Measurements from ENCODE around the gene MYL6. TPM values are rescaled to one million over a fixed set of nuclear protein-coding genes. Genes with fewer than 3 reads are reported as not detected.

The MYL6 gene
- total and polyA plus RNA-seq, 10 of the 15 experiments (the other 5 are each of a cell fraction or from before 2014, with no cell fraction given), result 1,000 to 4,116 (median 1,828) TPM

DNA sequence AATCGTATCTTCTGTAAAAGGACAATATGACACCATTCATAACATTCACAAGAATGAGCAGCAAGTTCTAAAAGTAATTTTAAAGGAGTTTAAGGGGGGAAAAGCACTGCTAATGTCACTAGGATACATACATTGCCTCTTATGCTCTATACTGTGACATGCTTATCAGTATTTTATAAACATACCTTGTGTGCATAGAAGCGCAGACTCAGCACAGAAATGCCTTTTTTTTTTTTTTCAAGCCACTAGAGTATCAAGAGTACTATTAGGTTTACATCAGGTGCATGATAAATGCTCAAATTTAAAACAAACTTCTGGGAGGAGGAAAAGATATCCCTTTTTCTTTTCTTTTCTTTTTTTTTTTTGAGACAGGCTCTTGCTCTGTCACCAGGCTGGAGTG, 44.7 kb downstream of the MYL6 start:
- ChIA-PET SMC1A (ENCODE audit: uncharacterized antibody, unreplicated experiment) (no interaction called here), POLR2A (interaction anchor here (2.2 kb wide), 1 partner anchor 19 kb away, joined by 8 read pairs; the partner anchor contains the start of gene RNF41), CTCF (interaction anchor here (1.1 to 1.9 kb wide), 3 partner anchors 11 to 261 kb away, joined by 3 to 11 read pairs (median 5); no protein-coding TSS in a partner anchor), RAD21 (ENCODE audit: unreplicated experiment) (interaction anchor here (1.3 to 1.7 kb wide), 2 partner anchors 19 to 75 kb away, joined by 5 read pairs; partner anchors contain the start of genes ESYT1 and RNF41)
- TF ChIP-seq BRCA1 (IDR thresholded peaks at IDR 0.05; ENCODE audit: low read depth, low read length), result no peak
- TF ChIP-seq PML (IDR thresholded peaks at IDR 0.05; ENCODE audit: low read length), result no peak
- TF ChIP-seq, protein P1, sequence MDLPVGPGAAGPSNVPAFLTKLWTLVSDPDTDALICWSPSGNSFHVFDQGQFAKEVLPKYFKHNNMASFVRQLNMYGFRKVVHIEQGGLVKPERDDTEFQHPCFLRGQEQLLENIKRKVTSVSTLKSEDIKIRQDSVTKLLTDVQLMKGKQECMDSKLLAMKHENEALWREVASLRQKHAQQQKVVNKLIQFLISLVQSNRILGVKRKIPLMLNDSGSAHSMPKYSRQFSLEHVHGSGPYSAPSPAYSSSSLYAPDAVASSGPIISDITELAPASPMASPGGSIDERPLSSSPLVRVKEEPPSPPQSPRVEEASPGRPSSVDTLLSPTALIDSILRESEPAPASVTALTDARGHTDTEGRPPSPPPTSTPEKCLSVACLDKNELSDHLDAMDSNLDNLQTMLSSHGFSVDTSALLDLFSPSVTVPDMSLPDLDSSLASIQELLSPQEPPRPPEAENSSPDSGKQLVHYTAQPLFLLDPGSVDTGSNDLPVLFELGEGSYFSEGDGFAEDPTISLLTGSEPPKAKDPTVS (IDR thresholded peaks at IDR 0.05; ENCODE audit: low read depth, low read length), result no peak
- no peak for DNase-seq (ENCODE audit: low read depth, low spot score)
- Histone ChIP-seq H3K36me3 (ENCODE audit: control insufficient read depth in 2 of 2, insufficient read depth in 2 of 2, low read length in 1 of 2) (peaks cover 4 to 9% of the 10 kb centered on the region in 2 experiments), H3K27me3 (replicated peaks in 1 of 2; ENCODE audit: control insufficient read depth in 2 of 2, insufficient read depth in 2 of 2, low read length in 1 of 2) (no peaks in the 10 kb centered on the region), H3K4me3 (no peak overlapping the region), H3K9ac (ENCODE audit: control insufficient read depth, insufficient read depth, low read length) (no peak overlapping the region), H3K4me1 (ENCODE audit: control insufficient read depth, insufficient read depth, low read length) (no peaks in the 10 kb centered on the region), H4K20me1 (ENCODE audit: control insufficient read depth, insufficient read depth) (no peaks in the 10 kb centered on the region; the same call in 1 of the 2 replicates), H2AFZ (ENCODE audit: control insufficient read depth, low read depth, low read length) (no peak overlapping the region), H3K27ac (ENCODE audit: control insufficient read depth, insufficient read depth) (no peak overlapping the region), H3K4me2 (ENCODE audit: control insufficient read depth, insufficient read depth) (no peak overlapping the region), H3K79me2 (ENCODE audit: control insufficient read depth, insufficient read depth, low read length) (no peaks in the 10 kb centered on the region), H3K9me3 (replicated peaks; ENCODE audit: control insufficient read depth, insufficient read depth, low read length) (no peaks in the 10 kb centered on the region)
- in situ Hi-C loops (cut with MboI), result no loop called here
- WGBS (ENCODE audit: insufficient coverage, insufficient replicate concordance, low lambda C conversion rate, missing lambda C conversion rate), result 98% methylated on average over 2 of the region's 2 CpGs
- BruUV-seq (replicated peaks), result no TSS peak
- intact Hi-C loops (cut with micrococcal nuclease; ENCODE audit: unreplicated experiment), result no loop called here
- ATAC-seq, result no peak
- no peak for FAIRE-seq

DNA sequence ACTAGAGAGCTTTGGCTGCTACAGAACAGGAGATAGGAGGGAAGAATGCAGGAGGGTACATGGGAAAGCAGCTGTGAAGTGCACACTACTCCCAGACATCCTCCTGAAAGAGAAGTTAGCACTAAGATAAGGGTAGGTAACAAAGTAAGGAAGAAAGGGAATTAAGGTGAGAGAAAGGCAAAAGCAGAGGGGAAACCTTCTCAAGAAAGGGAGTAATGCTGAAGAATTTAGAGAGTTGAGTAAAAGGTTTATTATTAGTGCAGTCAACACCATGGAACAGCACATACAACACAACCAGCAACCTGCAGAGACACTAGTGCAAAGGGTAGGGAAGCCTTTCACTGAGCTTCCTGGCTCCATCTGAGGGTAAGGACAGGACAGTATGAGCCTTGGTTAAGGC, 46.1 kb downstream of the MYL6 start:
- ATAC-seq (no peak), FAIRE-seq (no peak), DNase-seq (ENCODE audit: low read depth, low spot score) (no peak)
- H4K20me1 ChIP-seq (ENCODE audit: control insufficient read depth, insufficient read depth), result no peaks in the 10 kb centered on the region; the same call in 1 of the 2 replicates
- no peaks in the 10 kb centered on the region for H3K27me3 ChIP-seq (replicated peaks in 1 of 2; ENCODE audit: control insufficient read depth in 2 of 2, insufficient read depth in 2 of 2, low read length in 1 of 2)
- in situ Hi-C loops (cut with MboI) (no loop called here), intact Hi-C loops (cut with micrococcal nuclease; ENCODE audit: unreplicated experiment) (no loop called here)
- SMC1A ChIA-PET (ENCODE audit: uncharacterized antibody, unreplicated experiment), result interaction anchor here (0.7 to 1.3 kb wide), 2 partner anchors 13 to 67 kb away, joined by 3 read pairs; no protein-coding TSS in a partner anchor
- no peak overlapping the region for H3K4me2 ChIP-seq (ENCODE audit: control insufficient read depth, insufficient read depth)
- no peak overlapping the region for H2AFZ ChIP-seq (ENCODE audit: control insufficient read depth, low read depth, low read length)
- CTCF ChIA-PET, result interaction anchor here (0.9 to 7.0 kb wide), 6 partner anchors 9 to 23 kb away, joined by 3 to 107 read pairs (median 4); partner anchors contain the start of gene RNF41
- no TSS peak for BruUV-seq (replicated peaks)
- H3K9me3 ChIP-seq (replicated peaks; ENCODE audit: control insufficient read depth, insufficient read depth, low read length), result no peaks in the 10 kb centered on the region
- H3K4me1 ChIP-seq (ENCODE audit: control insufficient read depth, insufficient read depth, low read length), result no peaks in the 10 kb centered on the region
- RAD21 ChIA-PET (ENCODE audit: unreplicated experiment), result interaction anchor here (3.4 kb wide), 1 partner anchor 17 kb away, joined by 41 read pairs; the partner anchor contains the start of gene RNF41
- no peak for TF ChIP-seq HDGF (IDR thresholded peaks at IDR 0.05)
- TF ChIP-seq MYC (IDR thresholded peaks at IDR 0.05; ENCODE audit: insufficient read depth, insufficient read length, insufficient replicate concordance, low read length, severe bottlenecking), result no peak
- no peak for TF ChIP-seq PAX5 (IDR thresholded peaks at IDR 0.05; ENCODE audit: borderline replicate concordance, low read depth, low read length)
- TF ChIP-seq, protein P2, sequence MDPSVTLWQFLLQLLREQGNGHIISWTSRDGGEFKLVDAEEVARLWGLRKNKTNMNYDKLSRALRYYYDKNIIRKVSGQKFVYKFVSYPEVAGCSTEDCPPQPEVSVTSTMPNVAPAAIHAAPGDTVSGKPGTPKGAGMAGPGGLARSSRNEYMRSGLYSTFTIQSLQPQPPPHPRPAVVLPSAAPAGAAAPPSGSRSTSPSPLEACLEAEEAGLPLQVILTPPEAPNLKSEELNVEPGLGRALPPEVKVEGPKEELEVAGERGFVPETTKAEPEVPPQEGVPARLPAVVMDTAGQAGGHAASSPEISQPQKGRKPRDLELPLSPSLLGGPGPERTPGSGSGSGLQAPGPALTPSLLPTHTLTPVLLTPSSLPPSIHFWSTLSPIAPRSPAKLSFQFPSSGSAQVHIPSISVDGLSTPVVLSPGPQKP (IDR thresholded peaks at IDR 0.05; ENCODE audit: low read depth, low read length), result no peak
- no peak for TF ChIP-seq CHD2 (IDR thresholded peaks at IDR 0.05; ENCODE audit: borderline replicate concordance, low read depth, low read length)
- no peak for TF ChIP-seq CBFB (IDR thresholded peaks at IDR 0.05; ENCODE audit: low read depth)
- H3K36me3 ChIP-seq (ENCODE audit: control insufficient read depth in 2 of 2, insufficient read depth in 2 of 2, low read length in 1 of 2), result peaks cover 4 to 9% of the 10 kb centered on the region in 2 experiments
- POLR2A ChIA-PET, result interaction anchor here (0.5 to 1.2 kb wide), 4 partner anchors 18 to 454 kb away, joined by 3 to 5 read pairs (median 4); partner anchors contain the start of gene STAT2
- no peaks in the 10 kb centered on the region for H3K79me2 ChIP-seq (ENCODE audit: control insufficient read depth, insufficient read depth, low read length)
- H3K27ac ChIP-seq (ENCODE audit: control insufficient read depth, insufficient read depth), result no peak overlapping the region
- no peak overlapping the region for H3K4me3 ChIP-seq
- H3K9ac ChIP-seq (ENCODE audit: control insufficient read depth, insufficient read depth, low read length), result no peak overlapping the region
